Measurements from ENCODE around the gene WNT9A.

WNT9A gene

GRCh38 chr1:227924833-227925574 is 22.7 kb downstream of the WNT9A start:
- no peaks in the 10 kb centered on the region for H3K27me3 Mint-ChIP-seq
- no peaks in the 10 kb centered on the region for H3K36me3 Mint-ChIP-seq (ENCODE audit: low read depth)
- H3K4me3 Mint-ChIP-seq, result no peak overlapping the region
- no peak overlapping the region for H3K27ac Mint-ChIP-seq
- no peaks in the 10 kb centered on the region for H3K4me1 Mint-ChIP-seq (ENCODE audit: low read depth)
- H3K9me3 Mint-ChIP-seq, result no peaks in the 10 kb centered on the region

GRCh38 chr1:227924168-227924832 is 23.4 kb downstream of the WNT9A start:
- Mint-ChIP-seq H3K4me1 (ENCODE audit: low read depth) (no peaks in the 10 kb centered on the region), H3K4me3 (no peak overlapping the region), H3K27me3 (no peaks in the 10 kb centered on the region)

GRCh38 chr1:227923353-227924167 is 24.2 kb downstream of the WNT9A start:
- H3K9me3 Mint-ChIP-seq, result no peaks in the 10 kb centered on the region
- H3K4me3 Mint-ChIP-seq, result no peak overlapping the region
- H3K27me3 Mint-ChIP-seq, result no peaks in the 10 kb centered on the region
- H3K27ac Mint-ChIP-seq, result no peak overlapping the region
- H3K4me1 Mint-ChIP-seq (ENCODE audit: low read depth), result no peaks in the 10 kb centered on the region
- H3K36me3 Mint-ChIP-seq (ENCODE audit: low read depth), result no peaks in the 10 kb centered on the region

More at GRCh38 chr1:227924168-227924832, 23.4 kb downstream of the WNT9A start:
- Mint-ChIP-seq H3K9me3 (no peaks in the 10 kb centered on the region), H3K27ac (no peak overlapping the region), H3K36me3 (ENCODE audit: low read depth) (no peaks in the 10 kb centered on the region)

GRCh38 chr1:227922501-227923352 is 25.0 kb downstream of the WNT9A start:
- Mint-ChIP-seq H3K9me3 (no peaks in the 10 kb centered on the region), H3K27me3 (no peaks in the 10 kb centered on the region), H3K4me1 (ENCODE audit: low read depth) (no peaks in the 10 kb centered on the region), H3K4me3 (no peak overlapping the region), H3K36me3 (ENCODE audit: low read depth) (no peaks in the 10 kb centered on the region), H3K27ac (no peak overlapping the region)

- Mint-ChIP-seq H3K36me3 (ENCODE audit: low read depth) (no peaks in the 10 kb centered on the region), H3K27ac (no peak overlapping the region), H3K27me3 (no peaks in the 10 kb centered on the region), H3K4me1 (ENCODE audit: low read depth) (no peaks in the 10 kb centered on the region), H3K4me3 (no peak overlapping the region), H3K9me3 (no peaks in the 10 kb centered on the region)
Measured at GRCh38 chr1:227921461-227922185, 26.1 kb downstream of the WNT9A start.

- Mint-ChIP-seq H3K4me1 (ENCODE audit: low read depth) (no peaks in the 10 kb centered on the region), H3K27me3 (no peaks in the 10 kb centered on the region), H3K4me3 (no peak overlapping the region), H3K9me3 (no peaks in the 10 kb centered on the region), H3K27ac (no peak overlapping the region), H3K36me3 (ENCODE audit: low read depth) (no peaks in the 10 kb centered on the region)
Measured at GRCh38 chr1:227920896-227921295, 26.8 kb downstream of the WNT9A start.

GRCh38 chr1:227920426-227920825 is 27.3 kb downstream of the WNT9A start:
- H3K27ac Mint-ChIP-seq, result no peak overlapping the region
- H3K4me3 Mint-ChIP-seq, result no peak overlapping the region
- H3K4me1 Mint-ChIP-seq (ENCODE audit: low read depth), result no peaks in the 10 kb centered on the region
- no peaks in the 10 kb centered on the region for H3K36me3 Mint-ChIP-seq (ENCODE audit: low read depth)
- no peaks in the 10 kb centered on the region for H3K9me3 Mint-ChIP-seq
- H3K27me3 Mint-ChIP-seq, result no peaks in the 10 kb centered on the region

GRCh38 chr1:227919906-227920305 is 27.8 kb downstream of the WNT9A start:
- Mint-ChIP-seq H3K27me3 (no peaks in the 10 kb centered on the region), H3K36me3 (ENCODE audit: low read depth) (no peaks in the 10 kb centered on the region), H3K4me3 (no peak overlapping the region), H3K27ac (no peak overlapping the region), H3K9me3 (no peaks in the 10 kb centered on the region), H3K4me1 (ENCODE audit: low read depth) (no peaks in the 10 kb centered on the region)

- Mint-ChIP-seq H3K36me3 (ENCODE audit: low read depth) (no peaks in the 10 kb centered on the region), H3K27ac (no peak overlapping the region), H3K27me3 (no peaks in the 10 kb centered on the region), H3K9me3 (no peaks in the 10 kb centered on the region), H3K4me1 (ENCODE audit: low read depth) (no peaks in the 10 kb centered on the region), H3K4me3 (no peak overlapping the region)
Measured at GRCh38 chr1:227918736-227919135, 29.0 kb downstream of the WNT9A start.

GRCh38 chr1:227918083-227918700 is 29.5 kb downstream of the WNT9A start:
- no peak overlapping the region for H3K4me3 Mint-ChIP-seq

GRCh38 chr1:227917081-227917950 is 30.4 kb downstream of the WNT9A start:
- Mint-ChIP-seq H3K27ac (no peak overlapping the region), H3K36me3 (ENCODE audit: low read depth) (no peaks in the 10 kb centered on the region), H3K4me1 (ENCODE audit: low read depth) (no peaks in the 10 kb centered on the region), H3K27me3 (no peaks in the 10 kb centered on the region), H3K4me3 (no peak overlapping the region), H3K9me3 (no peaks in the 10 kb centered on the region)

More at GRCh38 chr1:227918083-227918700, 29.5 kb downstream of the WNT9A start:
- Mint-ChIP-seq H3K9me3 (no peaks in the 10 kb centered on the region), H3K27ac (no peak overlapping the region), H3K27me3 (no peaks in the 10 kb centered on the region), H3K4me1 (ENCODE audit: low read depth) (no peaks in the 10 kb centered on the region), H3K36me3 (ENCODE audit: low read depth) (no peaks in the 10 kb centered on the region)

GRCh38 chr1:227916655-227917054 is 31.1 kb downstream of the WNT9A start:
- H3K27ac Mint-ChIP-seq, result no peak overlapping the region

More at GRCh38 chr1:227916655-227917054, 31.1 kb downstream of the WNT9A start:
- no peaks in the 10 kb centered on the region for H3K4me1 Mint-ChIP-seq (ENCODE audit: low read depth)
- H3K4me3 Mint-ChIP-seq, result no peak overlapping the region
- H3K9me3 Mint-ChIP-seq, result no peaks in the 10 kb centered on the region
- no peaks in the 10 kb centered on the region for H3K27me3 Mint-ChIP-seq
- H3K36me3 Mint-ChIP-seq (ENCODE audit: low read depth), result no peaks in the 10 kb centered on the region
